GM19043 (cell line): ENCODE results near the gene FSIP1.
A peak's percentile ranks its signal among the peaks of the same experiment; 100 is the strongest.
"Not testable (repeated sequence)": the region's sequence is repeated elsewhere in the genome, so short reads cannot be mapped to it uniquely, and the experiment has no call there.

Experiments used
- ATAC-seq: cut with Tn5 transposase; IDR thresholded peaks from one replicate; pipeline ENCODE4 v1.9.1; 2021; ENCODE audit warnings: low read depth; ENCODE audit not compliant: unreplicated experiment

FSIP1 gene

GRCh38 chr15:39782441-39783138 is at the start of gene FSIP1:
FSIP1 (minus strand) TSS chr15:39782841; CDS start chr15:39776524, 6,317 bp downstream.
- peak; percentile 98 for ATAC-seq

DNA sequence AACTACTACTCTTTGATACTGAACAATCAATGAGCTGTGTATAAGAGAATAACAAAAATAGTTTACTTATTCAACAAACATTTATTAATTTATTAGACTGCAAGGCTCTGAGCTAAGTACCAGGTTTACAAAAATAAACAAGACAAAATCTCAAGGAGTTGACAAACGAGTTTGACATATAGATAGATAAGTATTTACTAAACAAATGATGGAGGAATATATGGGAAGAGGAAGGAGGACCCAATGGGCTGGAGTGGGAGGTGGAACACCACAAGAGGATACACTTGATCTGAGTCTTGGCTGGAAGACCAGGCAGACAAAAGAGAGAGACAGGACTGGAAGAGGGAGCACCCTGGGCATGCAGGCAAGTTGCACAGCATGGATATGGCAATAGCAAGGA is 47.5 kb upstream of the FSIP1 start:
- ATAC-seq = no peak

GRCh38 chr15:39828374-39828931 is 45.8 kb upstream of the FSIP1 start:
- no peak for ATAC-seq

DNA sequence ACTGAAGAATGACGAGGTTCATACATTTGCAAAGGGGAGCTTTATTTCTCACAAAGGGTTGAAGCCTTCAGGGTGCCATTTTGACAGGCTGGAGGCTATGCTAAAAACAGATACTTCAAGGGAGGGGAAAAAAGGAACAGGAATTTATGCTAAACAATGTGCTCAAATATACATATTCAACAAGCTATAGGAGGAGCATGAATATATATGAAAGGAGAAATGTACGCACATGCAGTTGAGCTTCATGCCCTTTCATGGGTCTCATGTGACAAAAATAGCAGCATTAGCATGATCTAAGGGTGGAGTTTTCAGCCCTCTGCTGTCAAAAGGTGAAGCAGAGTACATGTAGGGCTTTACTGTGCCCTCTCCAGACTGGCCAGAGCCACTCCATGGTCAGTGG is 44.3 kb upstream of the FSIP1 start:
- ATAC-seq = no peak

DNA sequence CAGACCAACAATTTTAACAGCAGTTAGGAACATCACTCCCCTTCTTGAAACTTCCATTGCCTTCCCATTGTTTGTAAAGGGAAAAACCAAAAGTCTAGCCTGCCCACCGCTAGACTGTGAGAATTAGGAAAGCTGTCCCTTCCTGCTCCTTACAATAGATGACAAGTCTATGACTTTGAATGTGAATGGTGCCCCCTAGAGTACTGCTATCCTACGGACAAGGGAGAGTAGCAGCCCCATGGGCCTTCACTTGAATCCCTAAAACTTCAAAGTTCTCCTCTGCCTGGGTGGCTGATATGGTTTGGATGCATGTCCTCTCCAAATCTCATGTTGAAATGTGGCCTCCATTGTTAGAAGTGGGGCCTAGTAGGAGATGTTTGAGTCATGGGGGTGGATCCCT is 41.0 kb upstream of the FSIP1 start:
- ATAC-seq = no peak

DNA sequence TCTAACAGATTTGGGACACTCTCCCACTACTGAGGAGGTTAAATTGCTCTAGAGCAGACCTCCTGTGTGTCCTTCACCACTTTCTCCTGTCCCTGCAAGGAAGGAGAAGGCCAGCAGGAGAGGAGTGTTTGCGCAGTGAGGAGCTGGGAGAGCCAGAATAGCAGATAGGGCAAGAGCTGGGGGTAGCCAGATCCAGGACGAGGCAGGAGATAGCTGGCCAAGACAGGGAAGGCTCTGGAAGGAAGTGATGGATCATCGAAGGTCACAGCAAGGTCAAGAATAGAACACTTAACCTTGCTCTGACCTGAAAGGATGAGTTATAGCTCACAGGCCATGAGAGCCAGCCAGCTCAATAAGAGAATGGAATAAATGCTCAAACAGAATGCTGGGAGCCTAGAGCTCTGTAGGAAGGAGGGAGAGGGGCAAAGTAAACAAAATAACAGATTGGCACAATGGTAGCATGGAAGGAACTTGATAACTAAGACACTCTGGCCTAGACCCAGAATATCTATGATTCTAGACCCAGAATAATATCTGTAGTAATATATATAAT is 37.5 kb upstream of the FSIP1 start:
- ATAC-seq = no peak

- no peak for ATAC-seq
Measured at GRCh38 chr15:39819533-39819932, 36.9 kb upstream of the FSIP1 start.

DNA sequence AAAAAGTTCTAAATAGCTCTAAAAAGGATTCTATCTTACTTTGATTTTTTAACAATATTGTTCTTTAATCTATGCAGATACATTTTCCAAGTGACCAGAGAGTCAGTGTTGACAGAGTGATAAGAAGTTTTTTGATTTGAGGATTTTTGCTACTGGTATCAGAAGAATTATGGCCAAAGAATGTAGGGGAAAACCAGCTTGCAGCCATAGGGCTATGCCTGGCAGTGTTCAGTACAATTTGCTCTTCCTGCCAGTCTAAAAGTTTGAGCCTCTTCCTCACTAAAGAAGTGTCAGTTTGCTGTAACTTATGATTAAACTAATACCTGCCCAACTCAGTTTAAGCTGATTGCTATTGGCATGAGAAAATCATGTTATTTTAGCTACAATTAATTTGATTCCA is 35.3 kb upstream of the FSIP1 start:
- ATAC-seq = no peak

DNA sequence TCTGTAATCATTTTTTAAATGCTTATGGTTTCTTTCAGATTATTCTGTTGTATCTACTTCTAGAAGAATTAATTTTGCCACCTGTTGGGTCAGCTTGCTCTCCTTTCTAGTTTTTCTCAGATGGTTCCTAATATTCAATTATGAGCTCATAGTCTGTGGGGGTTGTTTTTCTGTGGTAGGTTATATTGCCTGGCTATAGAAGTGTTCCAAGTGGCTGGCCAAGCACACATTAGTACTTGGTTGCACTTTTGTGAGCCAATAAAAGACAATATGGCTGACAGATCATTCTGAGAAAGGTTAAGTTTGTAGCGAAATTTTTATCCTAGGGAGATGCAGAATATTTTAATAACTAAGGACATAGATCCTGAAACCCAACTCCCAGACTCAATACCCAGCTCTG is 31.8 kb upstream of the FSIP1 start:
- no peak for ATAC-seq

DNA sequence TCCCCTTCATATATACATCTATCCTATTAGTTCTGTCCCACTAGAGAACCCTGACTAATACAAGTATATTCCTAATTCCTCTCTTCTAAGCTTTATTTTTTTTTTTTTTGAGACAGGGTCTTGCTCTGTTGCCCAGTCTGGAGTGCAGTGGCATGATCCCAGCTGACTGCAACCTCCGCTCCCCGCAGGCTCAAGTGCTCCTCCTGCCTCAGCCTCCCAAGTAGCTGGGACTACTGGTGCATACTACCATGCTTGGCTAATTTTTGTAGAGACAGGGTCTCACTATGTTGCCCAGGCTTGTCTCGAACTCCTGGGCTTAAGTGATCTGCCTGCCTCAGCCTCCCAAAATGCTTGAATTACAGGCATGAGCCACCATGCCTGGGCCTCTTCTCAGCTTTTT is 30.0 kb upstream of the FSIP1 start:
- not testable (repeated sequence) for ATAC-seq

GRCh38 chr15:39808909-39809308 is 26.3 kb upstream of the FSIP1 start:
- ATAC-seq = no peak

DNA sequence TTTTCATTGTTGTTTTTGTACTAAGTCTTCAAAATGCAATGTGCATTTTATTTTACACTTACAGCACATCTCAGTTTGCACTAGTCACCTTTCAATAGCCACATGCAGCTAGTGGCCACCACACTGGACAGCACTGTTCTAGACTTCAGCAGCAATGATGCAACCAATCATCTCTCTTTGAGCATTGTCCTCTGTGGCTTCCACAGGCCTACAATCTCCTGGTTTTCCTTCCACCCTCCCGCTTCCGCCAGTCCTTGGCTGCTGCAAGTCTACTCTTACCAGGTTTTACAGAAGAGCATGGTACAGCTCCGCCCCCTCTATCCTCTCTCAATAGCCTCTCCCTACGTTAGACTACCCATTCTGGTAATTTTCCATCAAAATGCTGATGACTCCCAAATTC is 25.1 kb upstream of the FSIP1 start:
- ATAC-seq = no peak

- no peak for ATAC-seq
Measured at GRCh38 chr15:39804026-39804425, 21.4 kb upstream of the FSIP1 start.

DNA sequence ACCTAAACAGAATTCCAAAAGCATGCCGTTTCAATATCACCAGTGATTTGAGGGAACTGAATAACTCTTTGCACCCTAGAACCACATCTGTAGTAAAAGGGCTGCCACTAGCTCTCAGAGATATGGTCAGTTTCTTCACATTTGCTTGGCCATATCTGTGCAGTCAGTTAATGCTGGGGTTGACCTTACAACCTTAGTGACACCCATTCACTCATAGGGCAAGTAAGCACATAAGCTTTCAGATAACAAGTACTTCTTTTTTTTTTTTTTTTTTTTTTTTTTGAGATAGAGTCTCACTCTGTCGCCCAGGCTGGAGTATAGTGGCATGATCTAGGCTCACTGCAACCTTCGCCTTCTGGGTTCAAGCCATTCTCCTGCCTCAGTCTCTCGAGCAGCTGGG is 20.4 kb upstream of the FSIP1 start:
- ATAC-seq = no peak

DNA sequence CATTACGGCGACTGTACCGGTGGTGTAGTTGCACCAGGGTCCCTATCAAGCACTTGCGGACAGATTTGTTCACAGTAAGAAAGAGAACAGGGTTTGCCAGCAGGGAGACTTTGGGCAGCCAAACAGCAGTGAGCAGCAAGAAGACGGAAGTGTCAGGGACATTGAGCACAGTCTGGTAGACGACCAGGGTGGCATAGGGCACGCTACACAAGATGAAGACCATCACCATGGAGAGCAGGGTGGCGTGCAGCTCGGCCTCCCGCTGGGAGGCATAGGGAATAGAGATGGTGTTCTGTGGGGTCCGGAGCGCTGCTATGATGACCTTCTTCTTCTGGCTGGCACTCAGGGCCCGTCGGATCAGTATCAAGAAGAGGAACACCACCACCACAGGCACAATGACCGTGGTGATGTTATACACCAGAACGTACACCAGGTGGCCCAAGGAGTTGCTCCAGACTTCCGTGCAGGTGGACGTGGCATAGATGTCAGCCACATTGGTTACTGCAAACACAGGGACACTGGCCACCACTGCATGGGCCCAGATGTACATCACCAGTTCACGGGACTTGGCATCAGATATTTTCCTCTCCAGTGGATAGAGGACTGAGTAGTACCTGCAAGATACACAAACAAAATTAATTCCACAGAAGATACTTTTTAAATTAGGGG is 19.1 kb upstream of the FSIP1 start:
- ATAC-seq = no peak

DNA sequence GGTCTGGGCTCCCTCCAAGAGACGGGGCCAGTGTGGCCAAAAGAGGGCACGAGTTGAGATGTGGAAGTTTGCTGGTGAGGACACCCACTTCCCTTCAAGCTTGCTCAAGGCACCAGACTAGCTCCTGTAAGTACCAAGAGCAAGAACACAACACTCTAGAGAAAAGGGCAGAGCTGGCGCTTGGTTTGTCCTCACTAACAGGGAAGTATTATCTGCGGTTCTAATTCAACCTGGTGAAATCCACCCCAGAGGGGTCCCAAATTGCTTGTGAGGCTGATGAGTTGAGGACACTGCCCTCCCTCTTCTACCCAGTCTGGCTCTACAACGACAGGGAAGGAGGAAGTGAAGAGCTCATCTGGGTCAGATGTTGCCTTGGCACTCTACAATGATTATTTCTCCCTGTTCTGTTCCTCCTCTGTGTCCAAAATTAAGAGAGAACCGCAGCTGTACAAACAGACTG is 16.9 kb upstream of the FSIP1 start:
- no peak for ATAC-seq

DNA sequence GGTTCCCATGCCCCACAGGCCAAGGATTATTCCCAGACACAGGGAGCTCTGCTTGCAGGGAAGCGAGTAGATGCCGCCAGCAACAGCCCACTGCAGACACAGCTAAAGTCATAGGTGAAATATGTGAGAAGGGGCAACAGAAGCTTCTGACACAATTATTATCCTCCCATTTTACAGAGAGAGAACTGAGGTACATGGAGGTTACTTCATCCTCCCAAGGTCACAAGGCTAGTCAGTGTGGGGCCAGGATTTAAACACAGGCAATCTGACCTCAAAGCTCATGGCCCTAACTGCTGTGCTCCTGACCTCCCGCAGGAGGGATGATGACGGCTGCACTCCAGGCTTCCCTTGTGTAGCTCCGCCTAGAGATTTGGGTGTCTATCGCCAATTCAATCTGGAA is 15.7 kb upstream of the FSIP1 start:
- ATAC-seq = no peak

- ATAC-seq = no peak
Measured at GRCh38 chr15:39797407-39797806, 14.8 kb upstream of the FSIP1 start.

- no peak for ATAC-seq
Measured at GRCh38 chr15:39796601-39797000, 14.0 kb upstream of the FSIP1 start.

DNA sequence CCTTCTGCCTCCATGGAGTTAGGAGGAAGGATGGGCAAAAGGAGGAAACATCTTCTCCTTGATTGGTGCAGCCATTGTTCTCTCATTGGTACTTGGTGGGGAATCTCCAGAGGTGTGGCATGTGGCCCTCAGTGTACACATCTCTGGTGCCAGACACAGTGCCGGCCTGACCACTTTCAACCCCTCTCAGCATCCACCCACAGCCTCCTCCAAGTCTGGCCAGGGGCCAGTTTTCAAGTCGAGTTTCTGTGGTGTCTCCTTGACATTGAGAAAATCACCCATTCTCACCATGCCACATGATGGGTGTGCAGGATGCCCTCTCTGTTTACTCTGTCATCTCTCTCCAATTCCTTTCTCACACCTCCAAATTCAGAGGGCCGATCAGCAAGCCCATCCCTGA is 12.8 kb upstream of the FSIP1 start:
- no peak for ATAC-seq

DNA sequence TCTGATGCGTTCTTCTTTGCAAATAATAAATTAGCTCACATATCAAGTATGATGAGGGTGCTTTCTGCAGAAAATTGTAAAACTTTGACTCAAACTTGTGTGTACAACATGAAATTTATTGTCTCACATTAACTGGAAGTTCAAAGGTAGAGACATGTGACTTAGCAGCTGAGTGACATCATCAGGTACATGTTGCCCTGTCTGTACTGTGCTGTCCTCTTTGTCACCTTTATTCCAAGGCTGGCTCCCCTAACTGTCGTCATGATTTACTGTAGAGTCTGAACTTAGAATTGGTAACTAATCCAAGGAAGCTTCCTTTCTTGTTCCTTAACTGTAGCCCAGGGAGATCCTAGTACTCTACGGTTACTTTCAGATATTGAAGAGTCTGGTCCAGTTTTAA is 12.3 kb upstream of the FSIP1 start:
- ATAC-seq = no peak

DNA sequence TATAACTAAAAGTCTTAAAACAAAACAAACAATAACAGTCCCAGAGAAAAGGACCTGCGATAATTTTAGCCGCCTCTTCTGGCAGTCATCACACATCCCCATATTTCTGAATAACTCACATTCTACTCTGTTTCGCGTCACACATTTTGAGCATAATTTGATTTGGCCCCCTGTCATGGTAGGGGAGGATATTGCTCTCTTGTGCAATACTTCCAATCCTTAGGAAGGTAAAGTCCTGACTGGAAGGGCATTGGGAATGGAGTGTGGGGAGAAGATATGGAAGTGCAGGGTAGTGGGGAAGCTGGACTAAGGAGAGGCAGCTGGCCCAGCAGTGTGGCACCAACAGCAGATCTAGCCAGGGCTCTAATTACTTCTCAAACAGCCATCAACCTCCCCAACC is 11.3 kb upstream of the FSIP1 start:
- no peak for ATAC-seq
